Uterus (tissue), 4 donors: ENCODE data around the gene MCCC2. TPM values are rescaled to one million over a fixed set of nuclear protein-coding genes. Genes with fewer than 3 reads are reported as not detected.
"Not testable (repeated sequence)": the region's sequence is repeated elsewhere in the genome, so short reads cannot be mapped to it uniquely, and the experiment has no call there.

Experiments used
- DNase-seq, 2 donors: peaks; one replicate each; pipeline ENCODE4 v3.0.0-alpha.2; 2019 to 2020
- H3K27ac ChIP-seq, 2 donors: fragments of 200-600 bp; sonication (generic); 1 replicate in 1 of 2; 2 replicates in 1 of 2; pipeline ENCODE4 v1.5.1; 2016 to 2018
- H3K27me3 ChIP-seq, 2 donors: fragments of 200-600 bp; sonication (generic); one replicate each; pipeline ENCODE4 v1.5.1; 2018 to 2019; ENCODE audit warnings: control low read depth in 1 of 2
- H3K36me3 ChIP-seq, 2 donors: fragments of 200-600 bp; sonication (generic); one replicate each; pipeline ENCODE4 v1.5.1; 2019; ENCODE audit warnings: control low read depth in 1 of 2
- H3K4me1 ChIP-seq, 2 donors: fragments of 200-600 bp; sonication (generic); one replicate each; pipeline ENCODE4 v1.5.1; 2018 to 2019; ENCODE audit warnings: control low read depth in 1 of 2
- H3K4me3 ChIP-seq, 2 donors: fragments of 200-600 bp; sonication (generic); 1 replicate in 1 of 2; 2 replicates in 1 of 2; pipeline ENCODE4 v1.5.1; 2018 to 2019; ENCODE audit warnings: mild to moderate bottlenecking in 1 of 2
- H3K9me3 ChIP-seq, 2 donors: fragments of 200-600 bp; sonication (generic); one replicate each; pipeline ENCODE4 v1.5.1; 2019; ENCODE audit warnings: control low read depth in 1 of 2
- CTCF ChIP-seq, 4 experiments: fragments of 200-600 bp in 2 of 4; fragments of 450-650 bp in 2 of 4; sonication (generic) in 2 of 4; IDR thresholded peaks; one replicate each; pipeline ENCODE4 v1.5.1; 2016 to 2019; ENCODE audit warnings: antibody characterized with exemption in 4 of 4, mild to moderate bottlenecking in 2 of 4, moderate library complexity in 1 of 4
- POLR2A ChIP-seq, 2 donors: fragments of 450-650 bp; IDR thresholded peaks; one replicate each; pipeline ENCODE4 v1.6.1; 2016; ENCODE audit warnings: antibody characterized with exemption in 2 of 2, mild to moderate bottlenecking in 1 of 2, moderate library complexity in 1 of 2
- intact Hi-C: fragments of 100-400 bp; cut with DNase I; formaldehyde crosslinking; loops from one replicate; pipeline ENCODE4 v1.15.1; 2023; ENCODE audit warnings: low total_unique reads
- total RNA-seq, 4 donors: library from RNA; depleted of rRNA in 3 of 4; stranded (reverse); fragments of >200 nt in 3 of 4; gene quantifications; one replicate each; pipeline versions ENCODE4 v1.1.0 to v1.2.4, GENCODE V29; 2014 to 2023
- donor health status: DM: yes; HTN: yes; CAD: no.

The MCCC2 gene
- total RNA-seq, 4 donors from 2014 or later: 19.4 to 40.6 (median 30.4) TPM

- no peaks in the 10 kb centered on the region for H3K36me3 ChIP-seq
- no peaks in the 10 kb centered on the region for H3K4me1 ChIP-seq
- TF ChIP-seq POLR2A (IDR thresholded peaks at IDR 0.05) (no peak), CTCF (IDR thresholded peaks at IDR 0.05) (no peak)
- H3K4me3 ChIP-seq: no peak overlapping the region
- no peaks in the 10 kb centered on the region for H3K27me3 ChIP-seq
- H3K9me3 ChIP-seq: no peaks in the 10 kb centered on the region
- intact Hi-C loops: no loop called here
- no peak overlapping the region for H3K27ac ChIP-seq
- DNase-seq: no peak
Measured at GRCh38 chr5:71564895-71565294, 22.2 kb upstream of the MCCC2 start.

DNA sequence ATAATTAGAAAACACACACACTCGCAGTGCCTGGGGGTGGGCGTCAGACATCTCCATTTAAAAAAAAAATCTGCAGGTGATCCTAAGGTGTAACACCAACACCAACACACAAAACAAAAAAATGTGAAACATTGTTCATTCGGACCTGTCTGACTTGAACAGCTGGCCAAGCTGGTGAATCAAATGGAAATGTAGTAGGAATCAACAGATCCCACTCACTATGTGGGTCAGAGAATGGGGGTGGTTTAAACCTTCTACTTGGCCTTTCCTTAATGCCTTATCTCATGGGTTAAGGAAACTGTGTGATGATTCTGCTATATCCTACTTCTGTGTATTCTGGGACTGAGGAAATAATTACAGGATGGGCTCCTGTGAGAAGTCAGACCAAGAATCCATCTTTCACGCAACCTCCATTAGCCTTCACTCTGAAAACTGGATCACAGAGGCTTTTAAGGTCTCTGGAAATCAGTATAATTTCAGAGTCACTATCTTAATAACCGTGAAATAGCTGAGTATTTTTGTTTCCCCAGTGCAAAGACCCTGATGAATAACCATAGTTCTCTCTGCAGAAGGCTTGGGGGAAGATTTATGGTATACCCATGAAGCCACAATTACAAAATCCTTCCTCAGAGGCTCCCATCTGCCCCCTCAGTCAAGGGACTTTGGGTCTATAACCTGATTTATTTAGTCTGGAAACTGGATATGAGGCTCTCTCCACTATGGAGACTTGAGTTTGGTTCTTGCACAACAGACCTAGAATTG lies 17.2 kb upstream of the MCCC2 start:
- intact Hi-C loops: no loop called here
- no peak overlapping the region for H3K4me3 ChIP-seq

DNA sequence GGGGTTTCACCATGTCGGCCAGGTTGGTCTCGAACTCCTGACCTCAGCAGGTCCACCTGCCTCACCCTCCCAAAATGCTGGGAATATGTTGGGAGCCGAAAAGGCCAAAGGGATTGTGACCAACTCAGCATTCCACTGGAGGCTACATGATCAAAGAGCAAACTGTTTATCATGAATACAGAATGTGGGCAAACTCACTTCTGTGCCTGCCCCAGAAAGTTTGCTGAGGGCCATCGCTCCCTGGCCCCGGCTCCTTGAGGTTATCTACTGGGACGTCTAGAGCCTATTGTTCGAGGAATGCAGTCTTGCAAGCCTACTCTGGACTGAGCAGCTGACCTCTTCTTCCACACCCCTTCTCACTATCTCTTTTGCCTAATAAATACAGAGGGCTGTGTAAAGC lies 15.3 kb upstream of the MCCC2 start:
- H3K9me3 ChIP-seq, H3K27ac ChIP-seq, H3K36me3 ChIP-seq, DNase-seq, H3K27me3 ChIP-seq, H3K4me3 ChIP-seq, H3K4me1 ChIP-seq, intact Hi-C loops: not testable (repeated sequence)

More for the DNA sequence above, 17.2 kb upstream of the MCCC2 start:
- no peaks in the 10 kb centered on the region for H3K9me3 ChIP-seq
- H3K27ac ChIP-seq: no peak overlapping the region
- TF ChIP-seq POLR2A (IDR thresholded peaks at IDR 0.05): no peak
- no peak for TF ChIP-seq CTCF (IDR thresholded peaks at IDR 0.05)
- no peaks in the 10 kb centered on the region for H3K36me3 ChIP-seq
- DNase-seq: no peak
- H3K27me3 ChIP-seq: no peaks in the 10 kb centered on the region
- H3K4me1 ChIP-seq: no peaks in the 10 kb centered on the region

GRCh38 chr5:71573591-71573990 lies 13.5 kb upstream of the MCCC2 start:
- no peak for TF ChIP-seq CTCF (IDR thresholded peaks at IDR 0.05)
- TF ChIP-seq POLR2A (IDR thresholded peaks at IDR 0.05): no peak
- Histone ChIP-seq H3K4me1 (no peaks in the 10 kb centered on the region), H3K9me3 (no peaks in the 10 kb centered on the region), H3K4me3 (no peak overlapping the region), H3K27ac (no peak overlapping the region), H3K27me3 (no peaks in the 10 kb centered on the region), H3K36me3 (no peaks in the 10 kb centered on the region)
- no peak for DNase-seq
- intact Hi-C loops: no loop called here

DNA sequence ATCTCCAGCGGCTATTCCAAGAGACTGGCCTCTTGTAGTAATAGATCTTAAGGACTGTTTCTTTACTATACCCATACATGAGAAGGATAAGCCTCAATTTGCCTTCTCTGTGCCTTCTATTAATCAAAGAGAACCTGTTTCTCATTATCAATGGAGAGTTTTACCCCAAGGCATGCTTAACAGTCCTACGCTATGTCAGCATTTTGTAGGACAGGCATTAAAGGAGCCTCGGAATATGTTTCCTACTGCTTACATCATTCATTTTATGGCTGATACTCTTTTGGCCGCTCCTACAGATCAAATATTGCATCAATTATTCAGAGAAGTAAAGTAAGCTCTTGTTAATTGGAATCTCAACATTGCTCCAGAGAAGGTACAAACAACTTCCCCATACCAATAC lies 11.6 kb upstream of the MCCC2 start:
- H3K27me3 ChIP-seq, H3K4me3 ChIP-seq, H3K9me3 ChIP-seq, intact Hi-C loops, H3K27ac ChIP-seq, DNase-seq, H3K36me3 ChIP-seq, H3K4me1 ChIP-seq: not testable (repeated sequence)

DNA sequence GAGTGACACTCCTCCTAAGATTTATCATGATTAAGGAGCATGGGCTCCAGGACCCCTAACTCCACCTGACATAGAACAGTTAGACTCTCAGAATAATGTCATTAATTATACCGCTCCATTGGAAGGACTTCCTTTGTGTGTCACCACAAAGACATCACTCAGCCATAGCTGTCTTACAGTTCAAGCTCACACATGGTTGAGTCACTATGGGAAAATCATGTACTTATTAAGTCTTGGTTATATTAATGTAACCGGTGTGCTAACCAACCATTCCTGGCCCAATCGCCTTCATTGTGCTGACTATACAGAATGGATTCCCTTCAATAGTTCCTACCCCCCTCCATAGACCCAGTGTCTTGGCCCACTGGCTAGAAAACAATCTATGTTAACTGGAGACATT lies 10.9 kb upstream of the MCCC2 start:
- Histone ChIP-seq H3K36me3 (no peaks in the 10 kb centered on the region), H3K27ac (no peak overlapping the region), H3K27me3 (no peaks in the 10 kb centered on the region), H3K4me1 (no peaks in the 10 kb centered on the region), H3K9me3 (no peaks in the 10 kb centered on the region), H3K4me3 (no peak overlapping the region)
- no peak for DNase-seq
- TF ChIP-seq CTCF (IDR thresholded peaks at IDR 0.05) (no peak), POLR2A (IDR thresholded peaks at IDR 0.05) (no peak)
- intact Hi-C loops: no loop called here

GRCh38 chr5:71577839-71578238 lies 9.3 kb upstream of the MCCC2 start:
- DNase-seq, H3K27me3 ChIP-seq, H3K4me3 ChIP-seq, H3K4me1 ChIP-seq, H3K27ac ChIP-seq, H3K36me3 ChIP-seq, H3K9me3 ChIP-seq, intact Hi-C loops: not testable (repeated sequence)
